HepG2 (cell line): Measurements from ENCODE around the gene MED12. TPM values are rescaled to one million over a fixed set of nuclear protein-coding genes. Genes with fewer than 3 reads are reported as not detected.

ENCODE experiments used
- ATAC-seq: fragments of 200-7000 bp; cut with Tn5 transposase; 3 replicates; pipeline ENCODE4 v1.9.1; 2020; ENCODE audit warnings: mild to moderate bottlenecking, moderate library complexity
- BruUV-seq: library from RNA; stranded (reverse); fragments of 400-500 nt; replicated peaks from 2 replicates; lab custom pipeline; 2021; lab: Mats Ljungman, UMichigan
- CTCF ChIA-PET: fragments of 300-600 bp; formaldehyde crosslinking; extraction: SDS; loops from one replicate; lab custom pipeline; 2021; ENCODE audit warnings: low total read pairs, inconsistent platforms, low intra/inter-chr PET ratio; lab: Yijun Ruan, JAX
- POLR2A ChIA-PET: fragments of 350-600 bp; sonication (Branson Sonifier 250); formaldehyde crosslinking; loops from one replicate; lab custom pipeline; 2020; ENCODE audit warnings: antibody characterized with exemption, inconsistent platforms; lab: Yijun Ruan, JAX
- DNase-seq: peaks from one replicate; pipeline ENCODE4 v3.0.0-alpha.2; 2015; ENCODE audit warnings: low spot score
- FAIRE-seq: peaks from 3 replicates; lab custom pipeline; 2011; peaks lifted over from hg19 to GRCh38; lab: Jason Lieb, UNC
- H2AFZ ChIP-seq: one replicate; pipeline ENCODE4 v1.6.1; 2011; ENCODE audit warnings: low read length, inconsistent platforms
- H3K27ac ChIP-seq: fragments of 300-600 bp; 3 replicates; pipeline ENCODE4 v1.8.0; 2011; ENCODE audit warnings: mixed run types, mild to moderate bottlenecking, mixed read lengths, low read length, inconsistent platforms; ENCODE audit not compliant: insufficient read depth; ENCODE audit errors: extremely low read length
- H3K27me3 ChIP-seq, 2 experiments: fragments of 200-600 bp in 1 of 2; 2 replicates in 1 of 2; 3 replicates in 1 of 2; pipeline versions ENCODE4 v1.6.0 to v1.8.0; 2011; ENCODE audit warnings: low read length in 2 of 2, mild to moderate bottlenecking in 2 of 2, moderate library complexity in 2 of 2, inconsistent platforms in 1 of 2; ENCODE audit not compliant: insufficient read depth in 2 of 2, control insufficient read depth in 1 of 2
- H3K36me3 ChIP-seq, 2 experiments: fragments of 200-600 bp in 1 of 2; replicated peaks in 1 of 2; 2 replicates in 1 of 2; 3 replicates in 1 of 2; pipeline versions ENCODE4 v1.5.1 to v1.8.0; 2011; ENCODE audit warnings: low read length in 2 of 2, inconsistent platforms in 1 of 2; ENCODE audit not compliant: insufficient read depth in 2 of 2, control insufficient read depth in 1 of 2
- H3K4me1 ChIP-seq: 2 replicates; pipeline ENCODE4 v1.5.1; 2012; ENCODE audit warnings: low read length, inconsistent platforms; ENCODE audit not compliant: insufficient read depth
- H3K4me2 ChIP-seq: 2 replicates; pipeline ENCODE4 v1.6.0; 2011; ENCODE audit warnings: low read depth, low read length, inconsistent platforms
- H3K4me3 ChIP-seq, 3 experiments: fragments of 200-600 bp in 1 of 3; sonication (generic), shearing (Covaris generic) in 1 of 3; replicated peaks in 1 of 3; 2 replicates each; pipeline ENCODE4 v1.5.1; 2011 to 2016; ENCODE audit warnings: low read length in 3 of 3, inconsistent platforms in 2 of 3, low read depth in 2 of 3, mild to moderate bottlenecking in 2 of 3, control low read depth in 1 of 3, mixed read lengths in 1 of 3; ENCODE audit not compliant: insufficient read depth in 1 of 3
- H3K79me2 ChIP-seq: one replicate; pipeline ENCODE4 v1.6.1; 2011; ENCODE audit warnings: low read length, inconsistent platforms; ENCODE audit not compliant: insufficient read depth
- H3K9ac ChIP-seq: 2 replicates; pipeline ENCODE4 v1.6.0; 2011; ENCODE audit warnings: mild to moderate bottlenecking, low read depth, low read length, inconsistent platforms; ENCODE audit not compliant: insufficient read depth
- H3K9me3 ChIP-seq: 2 replicates; pipeline ENCODE4 v1.5.1; 2012; ENCODE audit warnings: mild to moderate bottlenecking, low read length
- H4K20me1 ChIP-seq: 2 replicates; pipeline ENCODE4 v1.6.0; 2011; ENCODE audit warnings: inconsistent platforms, mild to moderate bottlenecking, low read length, moderate library complexity; ENCODE audit not compliant: insufficient read depth
- DNMT3B ChIP-seq: conservative IDR thresholded peaks from 2 replicates; pipeline ENCODE4 v1.6.1; 2016; ENCODE audit warnings: missing biosample characterization, control low read depth
- FIP1L1 ChIP-seq: fragments of 200-400 bp; formaldehyde crosslinking; IDR thresholded peaks from 2 replicates; pipeline ENCODE4 v1.6.1; 2018; ENCODE audit warnings: low read depth, mild to moderate bottlenecking, low read length, moderate library complexity, borderline replicate concordance; ENCODE audit not compliant: insufficient read depth
- FOXA3 ChIP-seq: IDR thresholded peaks from 2 replicates; pipeline ENCODE4 v1.6.1; 2016; ENCODE audit warnings: missing genetic modification reagents, missing compliant biosample characterization
- GABPA ChIP-seq, 2 experiments: IDR thresholded peaks; 2 replicates each; pipeline ENCODE4 v1.6.1; 2011 to 2016; ENCODE audit warnings: low read depth in 2 of 2, low read length in 1 of 2, missing biosample characterization in 1 of 2, missing genetic modification characterization in 1 of 2
- IRF2 ChIP-seq: IDR thresholded peaks from 2 replicates; pipeline ENCODE4 v1.6.1; 2018; ENCODE audit warnings: missing genetic modification reagents, missing compliant biosample characterization
- KDM4B ChIP-seq: sonication (generic); formaldehyde crosslinking; IDR thresholded peaks from 2 replicates; pipeline ENCODE4 v1.4.0; 2020; ENCODE audit warnings: missing genetic modification reagents
- KLF12 ChIP-seq: sonication (generic); formaldehyde crosslinking; IDR thresholded peaks from 2 replicates; pipeline ENCODE4 v1.4.0; 2020; ENCODE audit warnings: missing genetic modification reagents, borderline replicate concordance
- TBX2 ChIP-seq: sonication (generic); formaldehyde crosslinking; IDR thresholded peaks from 2 replicates; pipeline ENCODE4 v1.5.0; 2020; ENCODE audit warnings: missing genetic modification reagents, mild to moderate bottlenecking, borderline replicate concordance
- ZNF747 ChIP-seq: sonication (generic); formaldehyde crosslinking; IDR thresholded peaks from 2 replicates; pipeline ENCODE4 v1.8.1; 2023; ENCODE audit warnings: missing genetic modification reagents, mild to moderate bottlenecking, borderline replicate concordance
- WGBS: methylation state at CpG from one replicate; pipeline ENCODE4 v1.1.6; 2017; ENCODE audit warnings: low lambda C conversion rate; 5-methylcytosine and 5-hydroxymethylcytosine counted together
- in situ Hi-C: cut with HindIII; loops from 2 replicates; pipeline ENCODE4 v1.10.0; 2017; ENCODE audit warnings: low pct_unique_long_range_greater_than_20kb; ENCODE audit not compliant: extremely low pct_ligation_motif_present
- intact Hi-C: fragments of 100-400 bp; cut with micrococcal nuclease; formaldehyde crosslinking; loops from one replicate; pipeline ENCODE4 v1.10.0; 2022; ENCODE audit not compliant: unreplicated experiment
- polyA plus RNA-seq, 8 experiments: library from polyadenylated mRNA; depleted of rRNA in 3 of 8; stranded (reverse) in 7 of 8; unstranded in 1 of 8; fragments of >200 nt; fragmentation: Illumina TruSeq in 4 of 8; extraction: Trizol in 4 of 8; gene quantifications; 2 replicates each; pipeline versions ENCODE4 v1.2.1 to v1.2.3, GENCODE V29; 2011 to 2016; ENCODE audit warnings: low read depth in 4 of 8, missing spikeins in 1 of 8, mixed read lengths in 1 of 8; ENCODE audit not compliant: insufficient read depth in 1 of 8
- total RNA-seq, 5 experiments: library from RNA; depleted of rRNA; stranded (reverse); fragments of >200 nt; fragmentation: Illumina TruSeq; extraction: Trizol; gene quantifications; 2 replicates each; pipeline ENCODE4 v1.2.3, GENCODE V29; 2016; ENCODE audit warnings: low read depth in 1 of 5
- TF ChIP-seq, protein P1 (sequence below): sonication (generic); formaldehyde crosslinking; conservative IDR thresholded peaks from 2 replicates; pipeline ENCODE4 v1.8.0; 2022; ENCODE audit warnings: missing genetic modification reagents
- TF ChIP-seq, protein P2 (sequence below): sonication (generic); formaldehyde crosslinking; conservative IDR thresholded peaks from 2 replicates; pipeline ENCODE4 v1.8.0; 2022; ENCODE audit warnings: low read depth, missing genetic modification reagents
- TF ChIP-seq, protein P3 (sequence below): sonication (generic); formaldehyde crosslinking; conservative IDR thresholded peaks from 2 replicates; pipeline ENCODE4 v1.5.0; 2020; ENCODE audit warnings: missing genetic modification reagents
- TF ChIP-seq, protein P4 (sequence below): IDR thresholded peaks from 2 replicates; pipeline ENCODE4 v1.6.1; 2016; ENCODE audit warnings: control low read depth

MED12 gene
- total and polyA plus RNA-seq, 2 of the 13 experiments (the other 11 are each of a cell fraction or from before 2014, with no cell fraction given): 9.4 to 15.0 TPM

DNA sequence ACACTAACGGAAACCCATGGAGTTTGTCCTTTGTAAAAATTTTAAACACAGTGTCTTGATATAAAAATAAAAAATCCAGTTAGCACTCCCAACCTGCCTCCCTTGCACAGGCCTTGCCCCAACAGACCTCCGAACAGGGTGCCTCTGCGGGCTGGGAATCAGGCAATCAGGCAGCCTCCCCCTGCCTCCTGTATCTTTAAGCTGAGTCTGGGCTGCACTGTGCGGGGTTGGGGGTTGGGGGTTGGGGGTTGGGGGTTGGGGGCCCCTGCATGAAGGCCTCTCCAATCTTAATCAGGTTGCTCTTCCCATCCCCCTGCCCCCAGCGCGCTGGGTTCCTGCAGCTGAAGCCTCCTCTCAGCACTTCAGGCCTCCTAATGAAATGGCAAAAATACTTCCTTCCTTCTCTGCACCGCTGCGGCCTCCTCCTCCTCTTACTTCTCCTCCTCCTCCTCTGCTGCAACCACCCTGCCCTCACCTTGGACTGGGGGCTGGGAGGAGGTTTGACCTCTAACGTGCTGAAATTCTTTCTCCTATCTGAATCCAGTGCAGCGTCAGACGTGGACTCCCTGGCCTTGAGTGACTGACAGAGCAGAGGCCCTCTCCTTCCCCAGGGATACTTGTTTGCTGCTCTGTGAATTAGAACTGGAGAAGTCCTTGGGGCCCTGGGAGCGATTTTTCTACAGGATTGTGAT is 52.9 kb downstream of the MED12 start:
- Histone ChIP-seq H3K9me3 (no peaks in the 10 kb centered on the region), H3K4me2 (peak overlapping the region; percentile 53; the same call in 1 of the 2 replicates), H3K27me3 (no peaks in the 10 kb centered on the region), H2AFZ (no peak overlapping the region), H3K79me2 (no peaks in the 10 kb centered on the region)
- no peak for DNase-seq
- WGBS: 56% methylated on average over 5 of the region's 12 CpGs
- CTCF ChIA-PET: no interaction called here
- in situ Hi-C loops: loop anchor here (10.0 kb wide), 1 partner anchor 176 kb away; no protein-coding TSS in a partner anchor
- TF ChIP-seq TBX2 (CRISPR knock-in tag): no peak
- TF ChIP-seq ZNF747 (CRISPR knock-in tag): no peak
- TF ChIP-seq, protein P1, sequence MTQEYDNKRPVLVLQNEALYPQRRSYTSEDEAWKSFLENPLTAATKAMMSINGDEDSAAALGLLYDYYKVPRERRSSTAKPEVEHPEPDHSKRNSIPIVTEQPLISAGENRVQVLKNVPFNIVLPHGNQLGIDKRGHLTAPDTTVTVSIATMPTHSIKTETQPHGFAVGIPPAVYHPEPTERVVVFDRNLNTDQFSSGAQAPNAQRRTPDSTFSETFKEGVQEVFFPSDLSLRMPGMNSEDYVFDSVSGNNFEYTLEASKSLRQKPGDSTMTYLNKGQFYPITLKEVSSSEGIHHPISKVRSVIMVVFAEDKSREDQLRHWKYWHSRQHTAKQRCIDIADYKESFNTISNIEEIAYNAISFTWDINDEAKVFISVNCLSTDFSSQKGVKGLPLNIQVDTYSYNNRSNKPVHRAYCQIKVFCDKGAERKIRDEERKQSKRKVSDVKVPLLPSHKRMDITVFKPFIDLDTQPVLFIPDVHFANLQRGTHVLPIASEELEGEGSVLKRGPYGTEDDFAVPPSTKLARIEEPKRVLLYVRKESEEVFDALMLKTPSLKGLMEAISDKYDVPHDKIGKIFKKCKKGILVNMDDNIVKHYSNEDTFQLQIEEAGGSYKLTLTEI (CRISPR knock-in tag): no peak
- TF ChIP-seq FIP1L1: no peak
- no peak for TF ChIP-seq KLF12 (CRISPR knock-in tag)
- no peak for TF ChIP-seq IRF2 (CRISPR knock-in tag)
- no peak for TF ChIP-seq GABPA (IDR thresholded peaks at IDR 0.05; ENCODE audit: low read depth, low read length)
- TF ChIP-seq GABPA (CRISPR knock-in tag; IDR thresholded peaks at IDR 0.05; ENCODE audit: low read depth): no peak
- no peak for TF ChIP-seq KDM4B (CRISPR knock-in tag)
- no peak for TF ChIP-seq DNMT3B (CRISPR knock-in tag)
- TF ChIP-seq, protein P2, sequence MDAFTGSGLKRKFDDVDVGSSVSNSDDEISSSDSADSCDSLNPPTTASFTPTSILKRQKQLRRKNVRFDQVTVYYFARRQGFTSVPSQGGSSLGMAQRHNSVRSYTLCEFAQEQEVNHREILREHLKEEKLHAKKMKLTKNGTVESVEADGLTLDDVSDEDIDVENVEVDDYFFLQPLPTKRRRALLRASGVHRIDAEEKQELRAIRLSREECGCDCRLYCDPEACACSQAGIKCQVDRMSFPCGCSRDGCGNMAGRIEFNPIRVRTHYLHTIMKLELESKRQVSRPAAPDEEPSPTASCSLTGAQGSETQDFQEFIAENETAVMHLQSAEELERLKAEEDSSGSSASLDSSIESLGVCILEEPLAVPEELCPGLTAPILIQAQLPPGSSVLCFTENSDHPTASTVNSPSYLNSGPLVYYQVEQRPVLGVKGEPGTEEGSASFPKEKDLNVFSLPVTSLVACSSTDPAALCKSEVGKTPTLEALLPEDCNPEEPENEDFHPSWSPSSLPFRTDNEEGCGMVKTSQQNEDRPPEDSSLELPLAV (CRISPR knock-in tag): no peak
- TF ChIP-seq, protein P3, sequence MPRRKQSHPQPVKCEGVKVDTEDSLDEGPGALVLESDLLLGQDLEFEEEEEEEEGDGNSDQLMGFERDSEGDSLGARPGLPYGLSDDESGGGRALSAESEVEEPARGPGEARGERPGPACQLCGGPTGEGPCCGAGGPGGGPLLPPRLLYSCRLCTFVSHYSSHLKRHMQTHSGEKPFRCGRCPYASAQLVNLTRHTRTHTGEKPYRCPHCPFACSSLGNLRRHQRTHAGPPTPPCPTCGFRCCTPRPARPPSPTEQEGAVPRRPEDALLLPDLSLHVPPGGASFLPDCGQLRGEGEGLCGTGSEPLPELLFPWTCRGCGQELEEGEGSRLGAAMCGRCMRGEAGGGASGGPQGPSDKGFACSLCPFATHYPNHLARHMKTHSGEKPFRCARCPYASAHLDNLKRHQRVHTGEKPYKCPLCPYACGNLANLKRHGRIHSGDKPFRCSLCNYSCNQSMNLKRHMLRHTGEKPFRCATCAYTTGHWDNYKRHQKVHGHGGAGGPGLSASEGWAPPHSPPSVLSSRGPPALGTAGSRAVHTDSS: no peak
- no peak for TF ChIP-seq FOXA3
- TF ChIP-seq, protein P4, sequence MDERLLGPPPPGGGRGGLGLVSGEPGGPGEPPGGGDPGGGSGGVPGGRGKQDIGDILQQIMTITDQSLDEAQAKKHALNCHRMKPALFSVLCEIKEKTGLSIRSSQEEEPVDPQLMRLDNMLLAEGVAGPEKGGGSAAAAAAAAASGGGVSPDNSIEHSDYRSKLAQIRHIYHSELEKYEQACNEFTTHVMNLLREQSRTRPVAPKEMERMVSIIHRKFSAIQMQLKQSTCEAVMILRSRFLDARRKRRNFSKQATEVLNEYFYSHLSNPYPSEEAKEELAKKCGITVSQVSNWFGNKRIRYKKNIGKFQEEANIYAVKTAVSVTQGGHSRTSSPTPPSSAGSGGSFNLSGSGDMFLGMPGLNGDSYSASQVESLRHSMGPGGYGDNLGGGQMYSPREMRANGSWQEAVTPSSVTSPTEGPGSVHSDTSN (CRISPR knock-in tag): no peak
- TF ChIP-seq, all 625 proteins: peak for 0
- no peak overlapping the region for H3K27ac ChIP-seq
- no peaks in the 10 kb centered on the region for H4K20me1 ChIP-seq
- H3K9ac ChIP-seq: no peak overlapping the region
- no TSS peak for BruUV-seq
- peak; percentile 73 for FAIRE-seq
- peaks cover 32% of the 10 kb centered on the region; the same call in 1 of the 2 replicates for H3K4me1 ChIP-seq
- no peaks in the 10 kb centered on the region for H3K36me3 ChIP-seq
- POLR2A ChIA-PET: no interaction called here
- ATAC-seq: peak; percentile 53; the same call in 2 of the 3 replicates
- H3K4me3 ChIP-seq: no peak overlapping the region
- intact Hi-C loops: no loop called here
